ENCODE results near the gene FRMPD2.

- no peak for TF ChIP-seq CTCF (IDR thresholded peaks at IDR 0.05; ENCODE audit: poor library complexity)
- TF ChIP-seq EZH2 (IDR thresholded peaks at IDR 0.05; ENCODE audit: borderline replicate concordance), result no peak
- TF ChIP-seq EZH2phosphoT487 (IDR thresholded peaks at IDR 0.05; ENCODE audit: low read depth, severe bottlenecking, unreplicated experiment), result no peak
Observed at GRCh38 chr10:48287417-48288391, 13.2 kb upstream of the FRMPD2 start.

Measured in hepatocyte (in vitro differentiated cells).